Endodermal cell (in vitro differentiated cells): ENCODE results near the gene OPCML. TPM values are rescaled to one million over a fixed set of nuclear protein-coding genes. Genes with fewer than 3 reads are reported as not detected.

Experiments
- DNase-seq: peaks from one replicate; pipeline ENCODE4 v3.0.0-alpha.2; 2017
- H3K27ac ChIP-seq: 2 replicates; pipeline ENCODE4 v1.5.1; 2013; ENCODE audit warnings: mild to moderate bottlenecking, low read depth, low read length, moderate library complexity
- H3K27me3 ChIP-seq: 2 replicates; pipeline ENCODE4 v1.6.1; 2013; ENCODE audit warnings: mild to moderate bottlenecking, low read length, moderate library complexity; ENCODE audit not compliant: insufficient read depth, control insufficient read depth, poor library complexity, severe bottlenecking
- H3K36me3 ChIP-seq: 2 replicates; pipeline ENCODE4 v1.7.0; 2013; ENCODE audit warnings: mild to moderate bottlenecking, low read length, moderate library complexity; ENCODE audit not compliant: control insufficient read depth, insufficient read depth
- H3K4me1 ChIP-seq: one replicate; pipeline ENCODE4 v1.7.0; 2013; ENCODE audit warnings: low read length; ENCODE audit not compliant: control insufficient read depth, insufficient read depth
- H3K4me3 ChIP-seq: 2 replicates; pipeline ENCODE4 v1.5.1; 2013; ENCODE audit warnings: mild to moderate bottlenecking, low read length, moderate library complexity
- H3K9ac ChIP-seq: 2 replicates; pipeline ENCODE4 v1.6.1; 2013; ENCODE audit warnings: mild to moderate bottlenecking, low read length, moderate library complexity; ENCODE audit not compliant: poor library complexity, severe bottlenecking; ENCODE audit errors: extremely low read depth
- H3K9me3 ChIP-seq: 2 replicates; pipeline ENCODE4 v1.6.1; 2013; ENCODE audit warnings: mild to moderate bottlenecking, low read length, moderate library complexity; ENCODE audit not compliant: control insufficient read depth
- H3K27ac Mint-ChIP-seq: 2 replicates; pipeline ENCODE4 v1.8.0; 2020; ENCODE audit warnings: mixed read lengths
- H3K27me3 Mint-ChIP-seq: 2 replicates; pipeline ENCODE4 v1.8.0; 2021; ENCODE audit warnings: mild to moderate bottlenecking, mixed read lengths; ENCODE audit not compliant: insufficient read depth
- H3K36me3 Mint-ChIP-seq: 2 replicates; pipeline ENCODE4 v1.8.0; 2020; ENCODE audit warnings: low read depth, mixed read lengths
- H3K4me1 Mint-ChIP-seq: 2 replicates; pipeline ENCODE4 v1.8.0; 2020; ENCODE audit warnings: mixed read lengths
- H3K4me3 Mint-ChIP-seq: 2 replicates; pipeline ENCODE4 v1.8.0; 2020; ENCODE audit warnings: mild to moderate bottlenecking, moderate library complexity, mixed read lengths
- H3K9me3 Mint-ChIP-seq: 2 replicates; pipeline ENCODE4 v1.8.0; 2020; ENCODE audit warnings: mild to moderate bottlenecking, mixed read lengths
- CTCF ChIP-seq: fragments of 200-600 bp; sonication (generic); conservative IDR thresholded peaks from 2 replicates; pipeline ENCODE4 v1.5.0; 2021; ENCODE audit warnings: antibody characterized with exemption, mild to moderate bottlenecking
- WGBS, 2 experiments: methylation state at CpG; one replicate each; pipeline versions ENCODE4 v1.1.5 to v1.1.7; 2013; ENCODE audit warnings: missing lambda C conversion rate in 2 of 2, mixed read lengths in 1 of 2; ENCODE audit not compliant: insufficient coverage in 1 of 2, insufficient read length in 1 of 2; 5-methylcytosine and 5-hydroxymethylcytosine counted together
- total RNA-seq, 2 donors: library from RNA; stranded (reverse); fragmentation: NEBNext Ultra II Directional in 1 of 2; extraction: Animal tissue kit (Norgen Biotek cat#: 25700) in 1 of 2; gene quantifications; 2 replicates in 1 of 2; 3 replicates in 1 of 2; pipeline ENCODE4 v1.2.1, GENCODE V29; 2021

The OPCML gene
- total RNA-seq, 2 donors from 2014 or later = 0.49 to 0.86 TPM

DNA sequence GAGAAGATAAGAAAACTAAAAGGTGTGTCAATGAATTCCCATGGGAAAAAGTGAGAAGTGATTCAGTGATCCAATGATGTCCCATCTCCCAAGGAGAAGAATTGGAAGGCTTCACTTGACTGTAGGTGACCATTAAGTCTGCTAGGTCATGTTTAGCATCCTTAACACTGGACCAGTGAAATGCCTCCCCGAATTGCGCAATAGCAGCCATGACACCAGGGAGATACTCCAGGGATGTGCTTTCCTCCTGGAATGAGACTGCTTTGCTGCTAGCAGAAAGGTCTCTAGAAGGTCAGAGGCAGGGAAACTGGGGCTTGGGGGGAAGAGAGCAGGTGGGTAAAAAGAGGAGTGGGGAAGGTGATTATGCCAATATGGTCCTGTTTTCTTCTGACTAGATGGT, 364.3 kb downstream of the OPCML start:
- Mint-ChIP-seq H3K4me1 (peaks cover 5% of the 10 kb centered on the region), H3K27ac (no peak overlapping the region), H3K4me3 (no peak overlapping the region), H3K27me3 (no peaks in the 10 kb centered on the region), H3K9me3 (no peaks in the 10 kb centered on the region), H3K36me3 (no peaks in the 10 kb centered on the region)
- Histone ChIP-seq H3K27ac (no peak overlapping the region), H3K4me3 (no peak overlapping the region), H3K4me1 (no peaks in the 10 kb centered on the region), H3K9me3 (no peaks in the 10 kb centered on the region), H3K36me3 (no peaks in the 10 kb centered on the region), H3K9ac (no peak overlapping the region), H3K27me3 (no peaks in the 10 kb centered on the region)
- no peak for TF ChIP-seq CTCF
- WGBS, 2 experiments = 93 to 100% methylated on average over 2 of the region's 2 CpGs
- no peak for DNase-seq

GRCh38 chr11:133166662-133167061, 365.6 kb downstream of the OPCML start:
- H3K27me3 ChIP-seq = no peaks in the 10 kb centered on the region
- no peaks in the 10 kb centered on the region for H3K9me3 Mint-ChIP-seq
- H3K27ac ChIP-seq = no peak overlapping the region
- no peak overlapping the region for H3K9ac ChIP-seq
- no peaks in the 10 kb centered on the region for H3K4me1 ChIP-seq
- no peaks in the 10 kb centered on the region for H3K27me3 Mint-ChIP-seq
- H3K4me3 ChIP-seq = no peak overlapping the region
- no peaks in the 10 kb centered on the region for H3K9me3 ChIP-seq
- no peak overlapping the region for H3K4me3 Mint-ChIP-seq
- peaks cover 5% of the 10 kb centered on the region for H3K4me1 Mint-ChIP-seq
- H3K36me3 Mint-ChIP-seq = no peaks in the 10 kb centered on the region
- no peak for TF ChIP-seq CTCF
- H3K36me3 ChIP-seq = no peaks in the 10 kb centered on the region
- no peak overlapping the region for H3K27ac Mint-ChIP-seq
- no peak for DNase-seq
- 94 to 100% methylated on average over 2 to 3 of the region's 3 CpGs for WGBS, 2 experiments

- H3K9me3 Mint-ChIP-seq = no peaks in the 10 kb centered on the region
- H3K9ac ChIP-seq = no peak overlapping the region
- no peak overlapping the region for H3K27ac ChIP-seq
- DNase-seq = no peak
- H3K4me1 Mint-ChIP-seq = peaks cover 2% of the 10 kb centered on the region
- H3K4me3 Mint-ChIP-seq = no peak overlapping the region
- no peaks in the 10 kb centered on the region for H3K27me3 Mint-ChIP-seq
- H3K9me3 ChIP-seq = no peaks in the 10 kb centered on the region
- TF ChIP-seq CTCF = no peak
- H3K36me3 ChIP-seq = no peaks in the 10 kb centered on the region
- 86 to 89% methylated on average over 4 to 7 of the region's 7 CpGs for WGBS, 2 experiments
- H3K27me3 ChIP-seq = no peaks in the 10 kb centered on the region
- H3K27ac Mint-ChIP-seq = no peak overlapping the region
- H3K4me3 ChIP-seq = no peak overlapping the region
- H3K36me3 Mint-ChIP-seq = no peaks in the 10 kb centered on the region
- H3K4me1 ChIP-seq = no peaks in the 10 kb centered on the region
Observed at GRCh38 chr11:133164986-133165385, 367.3 kb downstream of the OPCML start.
